SJSA1 (cell line): ENCODE results near the gene FUT2. TPM values are rescaled to one million over a fixed set of nuclear protein-coding genes. Genes with fewer than 3 reads are reported as not detected.
A peak's percentile ranks its signal among the peaks of the same experiment; 100 is the strongest.

Source experiments
- DNase-seq, 2 experiments: peaks; one replicate each; pipeline ENCODE4 v3.0.0-alpha.2; 2015 to 2020; ENCODE audit warnings: low spot score in 2 of 2, low read depth in 1 of 2
- H3K27ac ChIP-seq: fragments of 250-450 bp; sonication (Bioruptor Pico); 2 replicates; pipeline ENCODE4 v1.5.1; 2020; ENCODE audit warnings: mild to moderate bottlenecking, moderate library complexity
- H3K27me3 ChIP-seq: fragments of 250-450 bp; sonication (Bioruptor Pico); replicated peaks from 2 replicates; pipeline ENCODE4 v1.5.1; 2020; ENCODE audit warnings: mild to moderate bottlenecking, moderate library complexity
- H3K36me3 ChIP-seq: fragments of 250-450 bp; sonication (Bioruptor Pico); 2 replicates; pipeline ENCODE4 v1.5.1; 2020; ENCODE audit warnings: mild to moderate bottlenecking
- H3K4me1 ChIP-seq: fragments of 250-450 bp; sonication (Bioruptor Pico); replicated peaks from 2 replicates; pipeline ENCODE4 v1.6.1; 2021; ENCODE audit warnings: mild to moderate bottlenecking
- H3K4me3 ChIP-seq: fragments of 250-450 bp; sonication (Bioruptor Pico); 2 replicates; pipeline ENCODE4 v1.5.1; 2020; ENCODE audit warnings: mild to moderate bottlenecking
- H3K9me3 ChIP-seq: fragments of 250-450 bp; sonication (Bioruptor Pico); replicated peaks from 2 replicates; pipeline ENCODE4 v1.5.1; 2020; ENCODE audit warnings: mild to moderate bottlenecking
- total RNA-seq: library from RNA; depleted of rRNA; stranded (reverse); fragments of >200 nt; shearing (Covaris generic); gene quantifications from 2 replicates; pipeline ENCODE4 v1.2.3, GENCODE V29; 2014

Gene FUT2
- total RNA-seq, 1 experiment from 2014 or later, result not detected

DNA sequence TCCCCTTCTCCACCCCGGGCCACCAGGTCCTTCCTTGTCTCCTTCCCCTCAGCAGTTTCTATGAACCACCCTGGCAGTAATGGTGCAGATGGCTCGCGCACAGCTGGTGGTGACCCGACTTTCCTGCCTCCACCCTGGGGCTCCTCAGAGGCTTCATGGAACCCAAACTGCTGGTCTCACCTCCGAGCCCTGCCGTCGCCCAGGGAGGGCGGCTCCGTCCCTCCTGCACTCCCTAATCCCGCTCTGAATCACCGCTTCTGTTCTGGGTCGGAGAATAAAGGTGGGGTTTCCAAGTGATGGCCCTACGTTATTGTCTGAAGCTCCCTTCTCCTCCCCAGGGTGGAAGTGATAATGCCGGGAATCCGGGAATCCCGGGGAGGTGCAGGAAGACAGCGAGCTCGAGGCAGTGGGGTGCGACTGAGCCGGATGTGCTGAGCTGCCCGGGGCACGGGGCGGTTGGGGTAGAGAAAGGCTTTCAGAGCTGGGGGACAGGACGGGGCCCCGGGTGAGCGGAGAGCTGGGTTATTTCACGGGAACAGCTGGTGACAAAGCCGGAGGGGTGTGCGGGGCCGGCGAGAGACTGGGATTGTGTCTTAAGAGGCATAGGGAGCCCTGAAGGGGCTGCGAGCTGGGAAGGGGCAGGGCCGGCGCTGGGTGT, 711 bp downstream of the FUT2 start:
- Histone ChIP-seq H3K4me1 (0 out of 2 replicates have a peak, but pooled peaks cover 4% of the 10 kb centered on the region), H3K9me3 (no peaks in the 10 kb centered on the region), H3K27me3 (no peaks in the 10 kb centered on the region), H3K4me3 (no peak overlapping the region), H3K36me3 (no peaks in the 10 kb centered on the region), H3K27ac (no peak overlapping the region)
- DNase-seq, result no peak

DNA sequence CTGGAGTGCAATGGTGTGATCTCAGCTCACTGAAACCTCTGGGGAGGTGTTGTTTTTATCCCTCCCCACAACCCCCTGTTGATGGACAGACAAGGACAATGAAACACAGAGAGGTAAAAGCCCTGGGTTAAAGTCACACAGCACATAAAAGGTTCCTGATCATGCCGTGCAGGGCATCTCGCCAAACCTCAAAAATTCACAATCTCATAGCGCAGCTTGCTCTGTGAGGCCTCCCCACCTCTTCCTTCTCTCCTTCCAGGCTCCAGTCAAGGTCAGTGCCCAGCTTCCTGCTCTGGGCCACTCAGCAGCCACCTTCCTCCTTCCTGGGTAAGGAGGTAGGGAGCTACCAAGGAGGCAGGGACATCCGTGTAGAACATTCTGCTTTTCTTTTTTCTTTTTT, 2.3 kb downstream of the FUT2 start:
- Histone ChIP-seq H3K27ac (no peak overlapping the region), H3K27me3 (no peaks in the 10 kb centered on the region), H3K36me3 (no peaks in the 10 kb centered on the region), H3K4me3 (no peak overlapping the region), H3K9me3 (no peaks in the 10 kb centered on the region), H3K4me1 (0 out of 2 replicates have a peak, but pooled peaks cover 4% of the 10 kb centered on the region)
- DNase-seq, result peak in 1 of 2 experiments; percentile 15

DNA sequence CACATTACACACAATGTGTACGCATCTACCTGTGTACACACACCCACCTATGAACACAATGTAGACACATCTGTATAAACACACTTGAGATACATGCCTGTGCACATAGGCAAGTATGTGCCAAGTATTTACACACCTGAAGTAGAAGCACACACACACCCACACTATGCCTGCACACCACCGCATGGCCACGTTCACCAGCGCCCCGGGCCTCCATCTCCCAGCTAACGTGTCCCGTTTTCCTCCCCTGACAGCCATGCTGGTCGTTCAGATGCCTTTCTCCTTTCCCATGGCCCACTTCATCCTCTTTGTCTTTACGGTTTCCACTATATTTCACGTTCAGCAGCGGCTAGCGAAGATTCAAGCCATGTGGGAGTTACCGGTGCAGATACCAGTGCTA, 6.9 kb downstream of the FUT2 start:
- Histone ChIP-seq H3K36me3 (no peaks in the 10 kb centered on the region), H3K27me3 (no peaks in the 10 kb centered on the region), H3K9me3 (no peaks in the 10 kb centered on the region), H3K4me1 (0 out of 2 replicates have a peak, but pooled peaks cover 4% of the 10 kb centered on the region), H3K27ac (no peak overlapping the region), H3K4me3 (no peak overlapping the region)
- DNase-seq, result no peak

DNA sequence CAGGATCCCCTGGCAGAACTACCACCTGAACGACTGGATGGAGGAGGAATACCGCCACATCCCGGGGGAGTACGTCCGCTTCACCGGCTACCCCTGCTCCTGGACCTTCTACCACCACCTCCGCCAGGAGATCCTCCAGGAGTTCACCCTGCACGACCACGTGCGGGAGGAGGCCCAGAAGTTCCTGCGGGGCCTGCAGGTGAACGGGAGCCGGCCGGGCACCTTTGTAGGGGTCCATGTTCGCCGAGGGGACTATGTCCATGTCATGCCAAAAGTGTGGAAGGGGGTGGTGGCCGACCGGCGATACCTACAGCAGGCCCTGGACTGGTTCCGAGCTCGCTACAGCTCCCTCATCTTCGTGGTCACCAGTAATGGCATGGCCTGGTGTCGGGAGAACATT, 7.5 kb downstream of the FUT2 start:
- Histone ChIP-seq H3K27ac (no peak overlapping the region), H3K36me3 (no peaks in the 10 kb centered on the region), H3K9me3 (no peaks in the 10 kb centered on the region), H3K4me1 (0 out of 2 replicates have a peak, but pooled peaks cover under 1% of the 10 kb centered on the region), H3K27me3 (no peaks in the 10 kb centered on the region), H3K4me3 (no peak overlapping the region)
- no peak for DNase-seq

DNA sequence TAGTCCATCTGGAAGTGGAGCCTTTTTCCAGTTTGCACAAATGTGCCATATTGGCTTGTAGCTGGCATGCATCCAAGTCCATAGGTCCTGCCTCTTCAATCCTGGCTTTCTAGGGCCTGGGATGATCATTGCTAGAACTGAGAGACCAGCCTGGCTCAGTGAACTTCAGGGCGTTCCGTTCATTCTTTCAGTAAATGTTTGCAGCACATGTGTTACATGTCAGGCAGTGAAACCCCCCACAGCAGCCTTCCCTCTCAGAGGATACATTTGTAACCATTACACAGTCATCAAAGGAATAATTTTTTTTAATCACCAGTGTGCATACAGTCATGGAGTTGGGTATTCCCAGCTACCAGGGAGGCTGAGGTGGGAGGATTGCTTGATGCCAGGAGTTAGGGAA, 9.7 kb downstream of the FUT2 start:
- Histone ChIP-seq H3K9me3 (no peaks in the 10 kb centered on the region), H3K27ac (no peak overlapping the region), H3K4me3 (no peak overlapping the region), H3K4me1 (no peaks in the 10 kb centered on the region), H3K27me3 (no peaks in the 10 kb centered on the region), H3K36me3 (no peaks in the 10 kb centered on the region)
- DNase-seq, result no peak

DNA sequence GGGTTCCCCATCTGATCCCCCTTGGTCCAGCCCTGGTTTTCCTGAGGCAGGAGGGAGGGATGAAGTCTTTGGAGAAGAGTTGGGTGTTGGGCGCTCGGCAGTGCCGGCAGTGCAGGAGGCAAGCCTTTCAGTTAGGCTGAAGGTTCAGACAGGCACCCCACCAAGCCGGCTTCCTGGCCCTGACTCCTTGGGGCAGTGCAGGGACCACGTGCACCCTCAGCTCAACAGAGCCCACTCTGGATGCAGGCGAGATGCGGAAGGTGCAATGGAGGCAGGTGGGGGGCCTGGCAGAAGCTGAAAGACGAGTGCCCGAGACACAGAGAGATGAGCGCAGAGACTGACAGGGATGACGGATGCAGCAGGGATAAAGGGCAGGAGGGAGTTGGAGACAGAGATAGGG, 12.7 kb downstream of the FUT2 start:
- H3K9me3 ChIP-seq, result no peaks in the 10 kb centered on the region
- no peak overlapping the region for H3K27ac ChIP-seq
- H3K4me1 ChIP-seq, result peaks cover 6% of the 10 kb centered on the region; the same call in 1 of the 2 replicates
- no peak for DNase-seq
- H3K4me3 ChIP-seq, result no peak overlapping the region
- no peaks in the 10 kb centered on the region for H3K27me3 ChIP-seq
- H3K36me3 ChIP-seq, result no peaks in the 10 kb centered on the region

DNA sequence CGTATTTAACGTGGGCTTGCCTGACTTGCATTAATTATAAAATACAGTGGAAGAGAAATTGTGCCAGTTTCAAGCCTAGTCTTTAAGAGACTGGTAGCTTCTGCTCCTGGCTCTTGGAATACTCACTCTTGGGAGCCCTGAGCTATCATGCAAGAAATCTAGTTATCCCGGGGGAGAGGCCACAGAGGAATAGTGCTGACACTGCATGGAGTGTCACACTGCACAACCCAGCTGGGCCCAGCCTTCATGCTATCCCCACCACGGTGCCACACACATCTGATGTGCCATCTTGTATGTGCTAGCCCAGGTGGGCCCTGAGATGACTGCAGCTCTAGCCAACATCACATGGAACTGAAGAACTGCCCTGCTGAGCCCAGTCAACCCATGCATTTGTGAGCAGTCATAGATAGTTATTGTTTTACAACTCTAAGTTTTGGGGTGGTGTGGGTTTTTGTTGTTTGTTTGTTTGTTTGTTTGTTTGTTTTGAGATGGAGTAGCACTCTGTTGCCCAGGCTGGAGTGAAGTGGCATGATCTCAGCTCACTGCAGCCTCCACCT, 15.4 kb downstream of the FUT2 start:
- Histone ChIP-seq H3K4me3 (no peak overlapping the region), H3K36me3 (no peaks in the 10 kb centered on the region), H3K27me3 (no peaks in the 10 kb centered on the region), H3K9me3 (no peaks in the 10 kb centered on the region), H3K27ac (no peak overlapping the region), H3K4me1 (peaks cover 15% of the 10 kb centered on the region)
- no peak for DNase-seq

DNA sequence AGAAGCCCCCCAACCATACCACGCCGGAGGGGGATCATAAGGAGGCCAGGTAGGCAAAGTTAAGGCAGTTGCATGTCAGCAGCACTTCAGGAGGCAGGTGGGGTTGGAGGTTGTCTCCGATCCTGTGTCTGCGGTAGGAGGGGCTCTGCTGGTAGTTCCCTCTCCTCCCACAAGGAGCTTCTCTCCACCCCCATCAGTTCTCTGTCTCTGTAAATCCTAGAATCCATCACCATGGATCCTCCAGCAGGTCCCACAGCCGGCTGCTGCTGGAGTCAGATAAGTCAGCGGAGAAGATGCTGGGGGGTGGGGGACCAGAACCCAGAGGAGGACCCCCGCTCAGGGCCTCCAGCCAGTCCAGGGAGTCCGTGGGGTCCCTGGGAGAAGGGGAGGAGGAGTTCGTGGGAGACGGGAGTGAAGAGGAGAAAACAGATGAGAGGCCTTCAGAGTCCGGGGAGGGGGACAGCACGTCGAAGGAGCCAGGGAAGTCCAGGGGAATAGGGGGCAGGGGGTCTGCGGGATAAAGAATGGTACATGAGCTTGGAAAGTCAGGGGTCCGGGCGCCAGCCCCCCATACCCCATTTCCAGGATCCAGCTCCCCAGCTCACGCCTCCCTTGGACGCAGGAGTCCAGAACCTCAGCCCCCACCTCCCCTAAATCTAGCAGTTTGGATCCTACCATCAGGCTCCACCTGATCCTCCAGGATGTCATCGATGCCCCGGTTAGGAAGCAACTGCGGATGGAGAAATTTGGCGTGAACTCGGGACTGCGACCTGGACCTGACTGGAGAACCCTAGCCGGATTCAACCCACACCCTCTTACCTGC, 17.5 kb downstream of the FUT2 start:
- H3K27ac ChIP-seq, result no peak overlapping the region

DNA sequence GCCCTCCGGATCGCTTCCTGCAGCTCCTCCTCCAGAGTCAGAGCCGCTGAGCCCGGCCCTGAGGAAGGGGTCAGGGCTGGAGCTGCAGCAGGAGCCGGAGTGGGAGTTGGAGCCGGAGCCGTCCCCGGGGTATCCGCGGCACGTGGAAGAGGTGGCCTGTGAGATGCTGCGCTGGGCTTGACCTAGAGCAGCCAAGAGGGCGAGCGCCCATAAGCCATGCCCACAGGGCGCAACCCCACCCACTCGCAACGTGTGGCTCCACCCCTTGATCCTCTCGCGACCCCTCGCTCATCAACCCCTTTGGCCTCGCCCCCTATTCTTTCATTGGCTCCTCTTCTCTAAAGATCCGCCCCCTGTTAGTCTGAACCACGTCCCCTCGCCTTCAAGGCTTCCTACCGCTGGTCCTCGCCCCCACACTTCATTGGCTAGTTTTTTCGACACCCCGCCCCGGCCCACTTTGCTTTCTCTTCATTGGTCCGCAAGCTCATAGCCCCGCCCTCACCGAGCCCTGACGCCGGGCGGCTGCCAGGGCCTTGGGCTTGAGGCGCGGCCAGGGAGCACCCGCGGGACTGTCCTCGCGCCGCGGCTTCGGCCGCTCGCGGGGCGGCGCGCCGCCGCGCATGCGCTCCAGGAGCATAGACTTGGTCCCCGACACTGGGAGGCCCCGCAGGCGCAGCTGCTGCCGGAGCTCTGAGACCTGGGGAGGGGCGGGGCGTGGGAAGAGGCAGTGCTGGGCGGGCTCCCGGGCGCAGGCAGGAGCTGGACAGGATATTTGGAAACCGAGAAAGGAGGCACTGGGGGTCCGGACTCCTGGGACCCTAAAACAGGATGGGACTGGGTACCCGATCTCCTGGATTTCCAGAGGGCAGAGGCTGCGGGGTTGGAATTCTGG, 18.3 kb downstream of the FUT2 start:
- Histone ChIP-seq H3K9me3 (no peaks in the 10 kb centered on the region), H3K4me3 (peak overlapping the region; percentile 57), H3K27ac (peak overlapping the region; percentile 47), H3K27me3 (no peaks in the 10 kb centered on the region), H3K4me1 (peaks cover 15% of the 10 kb centered on the region), H3K36me3 (no peaks in the 10 kb centered on the region)
- peak; percentile 99 to 100 for DNase-seq

More for the DNA sequence above, 17.5 kb downstream of the FUT2 start:
- no peaks in the 10 kb centered on the region for H3K9me3 ChIP-seq
- no peak for DNase-seq
- H3K4me1 ChIP-seq, result peaks cover 15% of the 10 kb centered on the region
- no peaks in the 10 kb centered on the region for H3K27me3 ChIP-seq
- H3K4me3 ChIP-seq, result peak overlapping the region; percentile 57
- H3K36me3 ChIP-seq, result no peaks in the 10 kb centered on the region

DNA sequence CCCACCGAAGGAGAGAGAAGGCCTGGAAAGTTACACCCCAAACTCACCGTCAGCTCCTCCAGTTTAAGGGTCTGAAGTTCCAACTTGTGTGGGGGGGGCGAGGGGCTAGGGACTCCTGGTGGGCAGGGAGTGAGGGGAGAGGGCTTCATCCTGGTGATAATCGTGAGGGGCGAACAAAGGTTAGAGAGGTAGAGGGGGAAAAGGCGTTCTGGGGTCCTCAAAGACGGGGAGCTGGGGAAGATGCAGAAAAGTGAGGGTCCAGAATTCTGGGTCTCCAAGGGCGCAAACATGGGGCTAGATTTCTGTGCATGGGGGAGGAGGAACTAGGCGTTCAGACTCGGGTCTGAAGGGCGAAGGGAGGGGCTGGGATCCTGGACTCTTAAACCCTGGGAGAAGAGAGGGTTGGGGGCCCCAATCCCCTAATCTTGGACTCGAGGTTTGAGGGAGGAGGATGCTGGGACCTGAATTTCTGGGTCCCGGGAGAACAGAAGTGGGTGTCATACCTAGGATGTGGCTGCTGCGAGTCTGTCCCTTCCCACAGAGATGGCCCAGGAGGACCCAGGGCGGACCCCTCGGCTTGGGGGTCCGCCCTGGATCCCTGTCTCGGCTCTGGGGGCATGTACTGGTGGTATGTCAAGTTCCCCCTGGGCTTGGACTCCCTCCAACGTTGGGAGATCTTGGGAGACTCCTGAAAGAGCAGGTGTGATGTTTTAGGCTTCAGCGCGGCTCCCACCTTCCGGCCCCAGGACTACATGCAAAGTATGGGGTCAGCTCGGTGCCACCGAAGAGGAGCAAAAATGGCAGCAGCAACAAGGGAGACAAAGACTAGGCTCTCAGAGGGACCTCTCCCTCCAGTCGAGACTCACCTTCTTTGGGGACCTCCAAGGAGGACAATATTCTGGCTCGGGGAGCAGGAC, 19.2 kb downstream of the FUT2 start:
- DNase-seq, result no peak
- no peaks in the 10 kb centered on the region for H3K27me3 ChIP-seq
- no peaks in the 10 kb centered on the region for H3K36me3 ChIP-seq
- peaks cover 15% of the 10 kb centered on the region for H3K4me1 ChIP-seq
- H3K4me3 ChIP-seq, result peak overlapping the region; percentile 57
- peak overlapping the region; percentile 47 for H3K27ac ChIP-seq
- no peaks in the 10 kb centered on the region for H3K9me3 ChIP-seq

DNA sequence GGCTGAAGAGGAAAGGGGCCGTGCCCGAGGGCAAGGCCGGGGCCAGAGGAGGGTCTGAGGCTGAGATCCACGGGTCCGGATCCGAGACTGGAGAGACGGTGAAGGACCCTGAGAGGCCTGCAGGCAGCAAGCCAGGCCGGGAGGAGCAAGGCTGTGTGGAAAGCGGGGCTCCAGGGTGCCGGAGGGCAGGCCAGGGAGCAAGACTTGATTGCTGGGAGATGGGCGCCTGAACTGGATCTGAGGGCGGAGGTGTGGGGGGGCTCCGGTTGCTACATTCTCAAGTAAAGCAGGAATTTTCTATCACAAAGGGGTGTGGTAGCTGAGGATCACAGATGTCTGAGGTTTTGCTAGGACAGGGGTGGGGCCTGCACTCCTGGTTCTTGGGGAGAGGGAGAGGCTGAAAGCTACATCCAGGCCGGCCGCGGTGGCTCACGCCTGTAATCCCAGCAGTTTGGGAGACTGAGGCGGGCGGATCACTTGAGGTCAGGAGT, 20.0 kb downstream of the FUT2 start:
- no peaks in the 10 kb centered on the region for H3K9me3 ChIP-seq
- H3K27ac ChIP-seq, result no peak overlapping the region
- H3K4me1 ChIP-seq, result peaks cover 18% of the 10 kb centered on the region
- H3K36me3 ChIP-seq, result no peaks in the 10 kb centered on the region
- no peak for DNase-seq
- H3K27me3 ChIP-seq, result no peaks in the 10 kb centered on the region
- no peak overlapping the region for H3K4me3 ChIP-seq

DNA sequence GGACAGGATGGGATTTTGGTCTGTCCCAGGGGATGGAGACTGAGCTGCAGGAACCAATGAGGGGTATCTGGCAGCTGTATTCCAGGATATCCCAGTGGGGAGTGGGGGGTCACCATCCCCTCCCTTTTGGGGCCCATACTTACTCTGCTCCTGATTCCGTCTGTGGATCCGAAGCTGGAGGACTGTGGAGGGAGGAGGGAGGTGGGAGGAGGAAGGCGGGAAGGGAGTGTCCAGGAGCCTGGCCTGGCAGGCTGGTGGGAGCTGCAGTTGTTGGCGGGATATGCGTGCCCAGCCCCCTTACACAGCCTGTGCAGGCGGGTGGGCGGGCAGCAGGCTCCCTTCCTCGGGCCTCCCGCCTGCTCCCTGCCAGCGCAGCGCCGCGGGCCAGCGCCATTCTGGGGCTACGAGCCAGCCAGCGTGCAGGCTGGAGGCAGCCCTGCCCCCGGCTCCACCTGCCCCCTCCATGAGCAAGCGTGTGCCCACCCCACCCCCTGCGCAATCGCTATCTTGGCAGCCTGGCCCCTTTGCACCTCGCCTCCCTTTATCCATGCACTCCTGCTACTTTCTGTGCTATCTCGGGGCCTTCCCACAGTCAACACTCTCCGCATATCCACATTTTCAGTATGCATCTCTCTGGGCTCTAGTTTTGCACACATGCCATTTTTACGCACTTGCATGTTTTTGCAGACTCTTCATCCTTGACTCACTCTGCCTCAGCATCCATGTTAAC, 21.0 kb downstream of the FUT2 start:
- no peak overlapping the region for H3K27ac ChIP-seq
- no peaks in the 10 kb centered on the region for H3K27me3 ChIP-seq
- no peak overlapping the region for H3K4me3 ChIP-seq
- DNase-seq, result no peak
- H3K9me3 ChIP-seq, result no peaks in the 10 kb centered on the region
- peaks cover 24% of the 10 kb centered on the region for H3K4me1 ChIP-seq
- H3K36me3 ChIP-seq, result no peaks in the 10 kb centered on the region
